HepG2 (cell line): Measurements from ENCODE around the gene BMF. TPM values are rescaled to one million over a fixed set of nuclear protein-coding genes. Genes with fewer than 3 reads are reported as not detected.

ENCODE experiments used
- AFF4 ChIP-seq: sonication (generic); formaldehyde crosslinking; IDR thresholded peaks from 2 replicates; pipeline ENCODE4 v1.4.0; 2020; ENCODE audit warnings: missing genetic modification reagents
- ARNT ChIP-seq: fragments of 450-650 bp; IDR thresholded peaks from 2 replicates; pipeline ENCODE4 v1.6.1; 2017
- CENPBD1 ChIP-seq: sonication (generic); formaldehyde crosslinking; IDR thresholded peaks from 2 replicates; pipeline ENCODE4 v1.8.0; 2022; ENCODE audit warnings: missing genetic modification reagents, low read depth, mild to moderate bottlenecking, borderline replicate concordance
- FOXK2 ChIP-seq: fragments of 450-650 bp; IDR thresholded peaks from 2 replicates; pipeline ENCODE4 v1.6.1; 2016
- PRPF4 ChIP-seq: fragments of 200-400 bp; formaldehyde crosslinking; IDR thresholded peaks from 2 replicates; pipeline ENCODE4 v1.6.1; 2016; ENCODE audit warnings: low read length, low read depth; ENCODE audit not compliant: poor library complexity, severe bottlenecking
- REST ChIP-seq, 2 experiments: IDR thresholded peaks; 2 replicates each; pipeline ENCODE4 v1.6.1; 2011 to 2012; ENCODE audit warnings: low read length in 2 of 2, borderline replicate concordance in 1 of 2, low read depth in 1 of 2, mild to moderate bottlenecking in 1 of 2, moderate library complexity in 1 of 2
- SMC3 ChIP-seq: IDR thresholded peaks from 2 replicates; pipeline ENCODE4 v1.6.1; 2011; ENCODE audit warnings: low read length, improper control_type of control experiment
- SPEN ChIP-seq: sonication (generic); formaldehyde crosslinking; IDR thresholded peaks from 2 replicates; pipeline ENCODE4 v1.5.1; 2020; ENCODE audit warnings: low read depth, mild to moderate bottlenecking, missing genetic modification reagents
- ZBTB20 ChIP-seq: sonication (generic); formaldehyde crosslinking; IDR thresholded peaks from 2 replicates; pipeline ENCODE4 v1.8.1; 2023; ENCODE audit warnings: missing genetic modification reagents, low read depth, mild to moderate bottlenecking, borderline replicate concordance
- ZBTB21 ChIP-seq: sonication (generic); formaldehyde crosslinking; IDR thresholded peaks from 2 replicates; pipeline ENCODE4 v1.4.0; 2020; ENCODE audit warnings: missing genetic modification reagents
- ZNF709 ChIP-seq: sonication (generic); formaldehyde crosslinking; IDR thresholded peaks from 2 replicates; pipeline ENCODE4 v1.5.0; 2020; ENCODE audit warnings: mild to moderate bottlenecking, missing genetic modification reagents
- ZSCAN9 ChIP-seq: IDR thresholded peaks from 2 replicates; pipeline ENCODE4 v1.6.1; 2016; ENCODE audit warnings: borderline replicate concordance
- polyA plus RNA-seq, 8 experiments: library from polyadenylated mRNA; depleted of rRNA in 3 of 8; stranded (reverse) in 7 of 8; unstranded in 1 of 8; fragments of >200 nt; fragmentation: Illumina TruSeq in 4 of 8; extraction: Trizol in 4 of 8; gene quantifications; 2 replicates each; pipeline versions ENCODE4 v1.2.1 to v1.2.3, GENCODE V29; 2011 to 2016; ENCODE audit warnings: low read depth in 4 of 8, missing spikeins in 1 of 8, mixed read lengths in 1 of 8; ENCODE audit not compliant: insufficient read depth in 1 of 8
- total RNA-seq, 5 experiments: library from RNA; depleted of rRNA; stranded (reverse); fragments of >200 nt; fragmentation: Illumina TruSeq; extraction: Trizol; gene quantifications; 2 replicates each; pipeline ENCODE4 v1.2.3, GENCODE V29; 2016; ENCODE audit warnings: low read depth in 1 of 5
- TF ChIP-seq, protein P1 (sequence below): IDR thresholded peaks from 2 replicates; pipeline ENCODE4 v1.6.1; 2016; ENCODE audit warnings: missing biosample characterization, missing genetic modification reagents, low read depth
- TF ChIP-seq, protein P2 (sequence below): sonication (generic); formaldehyde crosslinking; IDR thresholded peaks from 2 replicates; pipeline ENCODE4 v1.4.0; 2020; ENCODE audit warnings: low read depth, missing genetic modification reagents

Gene BMF
- total and polyA plus RNA-seq, 2 of the 13 experiments (the other 11 are each of a cell fraction or from before 2014, with no cell fraction given) = 8.7 to 15.9 TPM

DNA sequence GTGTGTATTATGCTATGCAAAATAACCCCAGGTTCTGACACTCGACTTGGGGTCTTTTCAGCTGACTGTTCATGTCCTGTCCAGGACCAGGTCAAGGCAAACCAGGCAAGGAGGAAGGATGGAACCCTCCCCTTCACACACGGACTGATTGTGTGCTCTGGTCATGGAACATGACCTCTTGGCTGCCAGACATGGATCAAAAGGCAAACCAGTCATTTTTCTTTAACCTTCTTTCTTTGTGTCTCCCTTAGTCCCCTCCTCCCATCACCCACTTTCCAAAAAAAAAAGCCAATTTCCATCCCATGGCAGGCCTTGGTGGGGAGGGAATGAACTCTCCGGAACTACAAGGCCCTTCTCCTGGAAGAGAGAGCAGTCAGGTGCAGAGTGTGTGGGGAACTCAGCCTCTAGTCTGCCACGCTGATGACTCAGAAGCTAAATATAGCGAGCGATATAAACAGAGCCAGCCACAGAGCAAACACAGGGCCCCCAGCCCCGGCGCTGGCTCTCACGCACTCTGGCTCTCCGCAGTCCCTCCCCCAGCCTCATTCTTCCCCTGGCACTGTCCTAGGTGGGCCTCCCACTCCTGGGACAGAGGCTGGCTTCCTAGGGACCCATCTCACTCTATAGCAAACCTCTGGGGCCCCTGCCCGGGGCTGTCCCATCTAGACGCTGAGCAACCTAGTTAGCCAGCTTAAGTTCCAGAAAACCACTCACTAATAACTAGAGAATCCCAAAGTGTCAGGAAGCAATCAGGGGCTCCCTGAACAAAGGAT is 10.0 kb downstream of the BMF start (continued):
- TF ChIP-seq REST (IDR thresholded peaks at IDR 0.05; ENCODE audit: borderline replicate concordance in 1 of 2, low read depth in 1 of 2, low read length in 2 of 2) (peak in 1 of 2 experiments; percentile 60; a peak in 3 of 4 replicates), ARNT (peak; percentile 99), CENPBD1 (CRISPR knock-in tag) (no peak), ZBTB20 (peak; percentile 62; the same call in 1 of the 2 replicates), FOXK2 (peak; percentile 77; the same call in 1 of the 2 replicates), ZNF709 (peak; percentile 45; the same call in 1 of the 2 replicates), PRPF4 (peak; percentile 7), SMC3 (peak; percentile 45; the same call in 1 of the 2 replicates), AFF4 (CRISPR knock-in tag) (no peak), ZBTB21 (0 out of 2 replicates have a peak, but pooled peaks have one; percentile 21), ZSCAN9 (CRISPR knock-in tag) (peak; percentile 92), SPEN (CRISPR knock-in tag) (peak; percentile 78)
- TF ChIP-seq, protein P1, sequence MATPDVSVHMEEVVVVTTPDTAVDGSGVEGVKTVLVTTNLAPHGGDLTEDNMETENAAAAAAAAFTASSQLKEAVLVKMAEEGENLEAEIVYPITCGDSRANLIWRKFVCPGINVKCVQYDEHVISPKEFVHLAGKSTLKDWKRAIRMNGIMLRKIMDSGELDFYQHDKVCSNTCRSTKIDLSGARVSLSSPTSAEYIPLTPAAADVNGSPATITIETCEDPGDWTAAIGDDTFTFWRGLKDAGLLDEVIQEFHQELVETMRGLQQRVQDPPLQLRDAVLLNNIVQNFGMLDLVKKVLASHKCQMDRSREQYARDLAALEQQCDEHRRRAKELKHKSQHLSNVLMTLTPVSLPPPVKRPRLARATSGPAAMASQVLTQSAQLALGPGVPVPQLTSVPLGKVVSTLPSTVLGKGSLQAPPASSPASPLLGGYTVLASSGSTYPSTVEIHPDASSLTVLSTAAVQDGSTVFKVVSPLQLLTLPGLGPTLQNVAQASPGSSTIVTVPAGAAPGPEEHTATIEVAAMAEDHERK (CRISPR knock-in tag) = peak; percentile 28; the same call in 1 of the 2 replicates
- TF ChIP-seq, protein P2, sequence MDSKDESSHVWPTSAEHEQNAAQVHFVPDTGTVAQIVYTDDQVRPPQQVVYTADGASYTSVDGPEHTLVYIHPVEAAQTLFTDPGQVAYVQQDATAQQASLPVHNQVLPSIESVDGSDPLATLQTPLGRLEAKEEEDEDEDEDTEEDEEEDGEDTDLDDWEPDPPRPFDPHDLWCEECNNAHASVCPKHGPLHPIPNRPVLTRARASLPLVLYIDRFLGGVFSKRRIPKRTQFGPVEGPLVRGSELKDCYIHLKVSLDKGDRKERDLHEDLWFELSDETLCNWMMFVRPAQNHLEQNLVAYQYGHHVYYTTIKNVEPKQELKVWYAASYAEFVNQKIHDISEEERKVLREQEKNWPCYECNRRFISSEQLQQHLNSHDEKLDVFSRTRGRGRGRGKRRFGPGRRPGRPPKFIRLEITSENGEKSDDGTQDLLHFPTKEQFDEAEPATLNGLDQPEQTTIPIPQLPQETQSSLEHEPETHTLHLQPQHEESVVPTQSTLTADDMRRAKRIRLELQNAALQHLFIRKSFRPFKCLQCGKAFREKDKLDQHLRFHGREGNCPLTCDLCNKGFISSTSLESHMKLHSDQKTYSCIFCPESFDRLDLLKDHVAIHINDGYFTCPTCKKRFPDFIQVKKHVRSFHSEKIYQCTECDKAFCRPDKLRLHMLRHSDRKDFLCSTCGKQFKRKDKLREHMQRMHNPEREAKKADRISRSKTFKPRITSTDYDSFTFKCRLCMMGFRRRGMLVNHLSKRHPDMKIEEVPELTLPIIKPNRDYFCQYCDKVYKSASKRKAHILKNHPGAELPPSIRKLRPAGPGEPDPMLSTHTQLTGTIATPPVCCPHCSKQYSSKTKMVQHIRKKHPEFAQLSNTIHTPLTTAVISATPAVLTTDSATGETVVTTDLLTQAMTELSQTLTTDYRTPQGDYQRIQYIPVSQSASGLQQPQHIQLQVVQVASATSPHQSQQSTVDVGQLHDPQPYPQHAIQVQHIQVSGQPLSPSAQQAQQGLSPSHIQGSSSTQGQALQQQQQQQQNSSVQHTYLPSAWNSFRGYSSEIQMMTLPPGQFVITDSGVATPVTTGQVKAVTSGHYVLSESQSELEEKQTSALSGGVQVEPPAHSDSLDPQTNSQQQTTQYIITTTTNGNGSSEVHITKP = peak; percentile 78
